ENCODE results near the gene FAM229A.
"Not testable (repeated sequence)": the region's sequence is repeated elsewhere in the genome, so short reads cannot be mapped to it uniquely, and the experiment has no call there.

FAM229A gene

DNA sequence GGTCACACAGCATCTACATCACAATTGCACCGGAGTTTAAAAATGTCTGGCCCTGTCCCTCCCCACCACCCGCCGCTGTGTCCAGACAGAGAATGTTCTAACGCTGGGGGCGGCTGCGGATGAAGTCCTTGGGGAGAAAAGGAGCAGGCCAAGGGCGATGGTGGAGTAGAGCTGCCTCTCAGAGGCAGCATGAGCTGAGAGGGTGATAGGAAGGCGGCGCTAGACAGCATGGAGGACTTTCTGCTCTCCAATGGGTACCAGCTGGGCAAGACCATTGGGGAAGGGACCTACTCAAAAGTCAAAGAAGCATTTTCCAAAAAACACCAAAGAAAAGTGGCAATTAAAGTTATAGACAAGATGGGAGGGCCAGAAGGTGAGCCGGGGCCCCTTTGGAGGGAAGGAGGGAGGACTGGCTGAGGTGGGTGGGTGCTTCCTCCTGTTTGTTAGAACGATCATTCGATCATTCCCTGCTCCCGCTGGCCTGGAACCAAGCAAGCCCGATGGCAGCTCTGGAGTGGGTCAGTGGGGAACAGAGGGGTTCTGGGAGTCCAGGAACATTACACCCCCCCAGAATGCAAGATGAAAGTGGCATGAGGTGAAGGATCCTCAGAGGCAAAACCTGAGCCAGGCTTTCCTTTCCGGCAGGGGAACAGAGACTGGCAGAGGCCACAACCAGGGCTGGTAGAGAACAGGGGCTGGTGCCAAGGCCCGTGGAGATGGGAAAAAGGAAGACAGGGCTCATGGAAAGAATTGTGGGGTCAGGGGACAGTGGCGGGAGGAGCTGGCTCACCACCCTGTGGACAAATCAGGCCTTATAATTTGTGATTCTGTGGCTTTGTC lies at the start of gene FAM229A, which contains the start of gene TSSK3:
Gene FAM229A, minus strand, starts transcription at position 12 of the 840 bp plus-strand sequence. CDS start 394 bp downstream, outside the sequence.
Gene TSSK3, plus strand, starts transcription at position 66 of the 840 bp plus-strand sequence. Its CDS starts 163 bp downstream, at position 229.
- DNase-seq (ENCODE audit: low spot score), result no peak

DNA sequence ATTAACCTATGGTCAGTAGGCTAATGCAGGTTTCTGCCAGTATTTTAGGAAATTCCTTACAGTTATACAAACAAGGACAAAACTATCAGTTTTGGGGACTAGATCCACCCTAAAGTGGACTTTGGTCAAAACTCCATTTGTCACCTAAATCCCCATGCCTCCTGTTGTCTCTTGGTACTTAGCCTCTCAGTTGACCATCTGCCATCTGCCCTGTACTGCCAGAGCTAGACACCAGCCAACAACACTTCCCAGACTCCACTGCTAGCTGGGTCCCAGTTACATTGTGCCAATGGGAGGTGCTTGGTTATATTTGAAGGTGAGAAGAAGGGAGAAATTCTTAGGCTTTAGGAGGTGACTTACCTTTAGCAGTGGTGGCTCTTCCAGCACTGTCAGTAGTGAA lies 49.0 kb upstream of the FAM229A start:
- no peak for DNase-seq (ENCODE audit: low spot score)

DNA sequence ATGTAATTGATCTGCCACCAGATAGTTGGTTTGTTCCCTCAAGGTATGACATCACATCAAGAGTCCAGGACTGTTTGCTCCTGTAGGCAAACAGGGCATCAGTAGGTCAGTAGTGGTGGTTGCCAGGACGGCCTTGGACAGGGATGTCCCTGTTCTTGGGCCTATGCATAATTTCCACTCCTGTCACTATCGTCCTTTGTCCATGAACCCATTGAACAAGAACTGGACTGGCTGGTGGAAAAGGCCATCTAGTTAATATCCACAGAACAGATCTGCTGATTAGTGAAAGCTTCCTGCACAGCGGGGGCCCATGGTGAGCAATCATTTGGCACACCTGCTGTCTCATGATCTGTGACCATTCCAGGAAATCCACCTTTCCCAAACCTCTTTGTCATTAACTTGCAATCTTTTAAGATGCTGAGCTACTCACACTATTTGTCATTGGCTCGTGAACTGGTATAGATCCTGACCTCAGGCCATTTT lies 44.4 kb upstream of the FAM229A start:
- no peak for DNase-seq (ENCODE audit: low spot score)

DNA sequence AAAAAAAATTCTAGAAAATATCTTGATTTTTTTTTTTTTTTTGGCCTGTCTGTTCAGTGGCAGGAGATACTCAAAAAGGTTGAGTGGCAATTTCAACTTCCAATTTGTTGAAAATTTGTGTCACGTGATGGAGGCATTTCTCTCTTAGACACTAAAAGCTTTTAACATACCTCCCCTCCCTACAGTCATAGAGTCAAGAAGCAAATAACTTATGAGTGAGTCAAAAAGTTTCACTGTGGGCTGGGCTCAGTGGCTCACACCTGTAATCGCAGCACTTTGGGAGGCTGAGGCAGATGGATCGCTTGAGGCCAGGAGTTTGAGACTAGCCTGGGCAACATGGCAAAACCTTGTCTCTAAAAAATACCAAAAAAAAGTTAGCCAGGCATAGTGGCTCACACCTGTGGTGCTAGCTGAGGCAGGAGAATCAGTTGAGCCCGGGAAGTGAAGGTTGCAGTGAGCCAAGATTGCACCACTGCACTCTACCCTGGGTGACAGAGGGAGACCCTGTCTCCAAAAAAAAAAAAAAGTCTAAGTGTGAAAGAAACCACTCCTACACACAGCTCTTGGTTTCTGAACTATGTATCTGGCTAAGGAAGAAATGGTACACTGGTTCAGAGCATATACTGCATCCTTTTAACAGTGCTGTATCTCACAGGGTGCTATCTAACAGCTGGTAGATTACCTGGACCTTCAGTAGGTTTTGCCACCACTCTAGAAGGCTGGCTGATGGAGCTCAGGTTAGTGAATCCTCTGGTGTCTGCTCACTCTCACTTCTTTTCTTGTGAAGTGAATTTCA lies 43.6 kb upstream of the FAM229A start:
- DNase-seq (ENCODE audit: low spot score), result no peak

- DNase-seq (ENCODE audit: low spot score), result no peak
Observed at GRCh38 chr1:32404946-32405345, 42.7 kb upstream of the FAM229A start.

- peak; percentile 89 for DNase-seq (ENCODE audit: low spot score)
Observed at GRCh38 chr1:32400876-32401631, 38.8 kb upstream of the FAM229A start.

DNA sequence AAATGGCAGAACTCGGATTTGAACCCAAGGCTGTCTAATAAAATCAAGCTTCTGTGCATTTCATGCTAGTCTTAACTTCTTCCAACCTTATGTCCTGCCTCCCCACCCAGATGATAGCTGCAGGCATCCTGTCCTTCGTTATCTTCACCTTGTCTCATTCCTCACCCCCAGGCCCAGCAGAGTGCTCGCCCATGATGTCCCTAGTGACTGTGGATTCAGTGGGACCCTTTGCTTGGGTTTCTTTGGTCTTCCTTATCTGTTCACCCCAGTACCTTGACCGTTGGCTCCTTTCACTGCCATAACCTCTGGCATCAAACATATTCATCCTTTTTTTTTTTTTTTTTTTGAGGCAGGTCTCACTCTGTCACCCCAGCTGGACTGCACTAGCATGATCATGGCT lies 37.6 kb upstream of the FAM229A start:
- DNase-seq (ENCODE audit: low spot score), result no peak

DNA sequence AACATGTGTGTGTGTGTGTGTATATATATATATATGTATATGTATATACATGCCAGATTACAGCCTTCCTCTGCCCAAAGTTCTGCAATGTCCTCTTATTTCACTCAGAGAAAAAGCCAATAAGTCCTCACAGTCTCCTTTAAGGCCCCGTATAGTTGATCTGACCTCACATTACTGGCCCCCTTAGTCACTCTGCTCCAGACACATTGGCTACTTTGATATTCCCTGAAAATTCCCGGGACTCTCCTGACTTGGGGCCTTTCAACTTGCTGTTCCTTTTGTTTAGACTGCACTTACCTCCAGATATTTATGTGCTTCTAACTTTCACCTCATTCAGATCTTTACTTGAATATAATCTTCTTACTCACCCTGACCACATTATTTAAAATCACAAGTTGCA lies 36.1 kb upstream of the FAM229A start:
- DNase-seq (ENCODE audit: low spot score), result peak; percentile 30

GRCh38 chr1:32396524-32396923 lies 34.2 kb upstream of the FAM229A start:
- DNase-seq (ENCODE audit: low spot score), result not testable (repeated sequence)

DNA sequence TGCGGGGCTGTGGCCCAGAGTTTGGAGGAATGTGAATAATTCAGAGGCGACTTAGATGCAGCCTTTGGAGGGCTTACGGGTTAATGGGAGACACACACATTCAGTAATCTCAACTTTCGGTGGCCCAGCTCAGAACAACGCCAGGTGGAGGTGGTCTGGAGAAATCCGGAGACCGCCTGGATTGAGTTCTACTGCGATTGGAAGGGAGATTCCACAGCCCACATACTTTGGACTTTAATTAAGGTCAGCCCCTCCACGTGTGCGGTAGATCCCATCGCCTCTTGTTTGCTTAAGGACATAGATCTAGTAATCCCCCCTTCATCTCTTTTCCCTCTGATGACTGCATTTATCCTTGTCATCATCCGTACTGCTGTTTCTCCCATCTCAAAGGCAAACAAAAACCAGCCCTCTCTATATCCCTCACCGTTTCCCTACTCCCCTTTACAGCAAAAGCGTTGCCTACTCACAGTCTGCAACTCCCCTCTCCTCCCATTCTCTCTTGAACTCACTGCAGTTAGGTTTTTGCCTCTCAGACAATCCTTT lies 32.7 kb upstream of the FAM229A start:
- no peak for DNase-seq (ENCODE audit: low spot score)

DNA sequence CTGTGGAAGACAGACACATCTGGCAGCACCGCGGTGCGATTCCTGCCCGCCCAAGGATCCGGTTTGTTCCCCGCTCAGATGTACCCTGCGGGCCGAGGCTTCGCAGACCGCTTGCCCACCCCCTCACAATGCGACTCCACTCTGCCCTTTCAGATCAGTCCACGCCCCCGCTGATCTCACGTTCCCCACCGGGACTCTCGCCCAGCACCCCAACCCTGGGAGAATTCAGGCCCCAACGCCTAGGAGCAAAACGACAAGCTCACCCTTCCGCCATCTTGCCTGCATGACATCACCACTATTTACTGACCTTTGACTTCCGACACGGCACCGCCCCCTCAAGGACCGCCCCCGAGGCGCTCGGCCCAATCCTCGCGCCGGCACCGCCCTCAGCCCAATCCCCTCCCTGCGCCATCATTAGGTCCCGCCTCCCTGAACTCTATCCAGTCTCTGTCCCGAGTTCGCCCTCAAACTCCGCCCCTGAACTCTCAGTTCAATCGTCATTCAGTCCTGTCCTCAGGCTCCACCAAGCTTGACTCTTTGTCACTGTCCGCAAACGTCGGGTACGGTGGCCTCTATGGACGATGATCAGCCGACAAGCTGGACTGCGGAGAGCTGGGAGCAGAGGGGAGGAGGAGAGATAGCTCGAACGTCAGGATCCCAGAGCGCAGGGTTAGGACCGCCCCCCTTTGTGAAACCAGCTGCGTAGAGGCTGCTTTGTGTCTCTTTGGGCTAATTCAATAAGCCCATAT lies 32.0 kb upstream of the FAM229A start, which contains the start of gene BSDC1:
Gene BSDC1, minus strand, starts transcription at position 301 of the 749 bp plus-strand sequence. Its CDS starts 27 bp downstream, at position 274.
- DNase-seq (ENCODE audit: low spot score), result peak; percentile 97

GRCh38 chr1:32393832-32394140 lies 31.5 kb upstream of the FAM229A start:
- peak; percentile 36 for DNase-seq (ENCODE audit: low spot score)

DNA sequence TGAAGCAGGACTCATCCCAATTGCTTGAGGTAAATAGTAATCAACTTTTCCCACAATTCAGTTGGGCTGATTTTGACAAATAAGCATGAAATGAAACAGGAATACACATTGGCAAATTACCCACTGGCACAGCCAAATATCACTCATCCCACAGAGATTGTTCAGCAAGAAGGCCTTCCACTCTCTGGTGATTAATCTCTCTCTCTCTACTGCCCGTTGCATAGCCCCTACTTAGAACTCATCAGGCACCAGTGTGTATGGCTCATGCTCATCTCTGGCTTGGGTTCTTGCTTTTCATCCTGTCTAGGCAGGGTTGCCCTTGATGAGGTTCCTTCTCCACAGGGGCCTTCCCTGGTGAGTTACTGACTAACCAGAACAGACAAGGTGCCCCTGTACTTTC lies 30.9 kb upstream of the FAM229A start:
- DNase-seq (ENCODE audit: low spot score), result peak; percentile 22

DNA sequence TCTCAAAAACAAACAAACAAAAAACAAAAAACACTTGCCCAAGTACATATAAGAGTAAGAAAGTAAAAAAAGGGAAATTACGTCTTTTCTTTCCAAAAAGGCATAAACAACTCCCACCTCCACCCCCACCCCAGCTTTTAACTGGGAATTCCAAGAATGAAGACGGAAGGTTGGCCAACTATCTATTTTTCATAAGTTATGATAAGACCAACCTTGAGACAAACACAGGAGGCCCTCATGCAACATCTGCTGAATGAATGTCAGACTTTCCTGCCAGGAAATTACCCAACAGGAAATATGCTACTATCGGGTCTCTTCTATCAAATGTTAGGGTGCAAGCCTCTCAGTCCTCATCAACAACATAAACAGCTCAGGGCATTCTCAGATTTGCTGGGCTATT lies 30.0 kb upstream of the FAM229A start:
- no peak for DNase-seq (ENCODE audit: low spot score)

GRCh38 chr1:32390904-32391870 lies 28.9 kb upstream of the FAM229A start:
- DNase-seq (ENCODE audit: low spot score), result no peak

- no peak for DNase-seq (ENCODE audit: low spot score)
Observed at GRCh38 chr1:32388641-32389040, 26.4 kb upstream of the FAM229A start.

DNA sequence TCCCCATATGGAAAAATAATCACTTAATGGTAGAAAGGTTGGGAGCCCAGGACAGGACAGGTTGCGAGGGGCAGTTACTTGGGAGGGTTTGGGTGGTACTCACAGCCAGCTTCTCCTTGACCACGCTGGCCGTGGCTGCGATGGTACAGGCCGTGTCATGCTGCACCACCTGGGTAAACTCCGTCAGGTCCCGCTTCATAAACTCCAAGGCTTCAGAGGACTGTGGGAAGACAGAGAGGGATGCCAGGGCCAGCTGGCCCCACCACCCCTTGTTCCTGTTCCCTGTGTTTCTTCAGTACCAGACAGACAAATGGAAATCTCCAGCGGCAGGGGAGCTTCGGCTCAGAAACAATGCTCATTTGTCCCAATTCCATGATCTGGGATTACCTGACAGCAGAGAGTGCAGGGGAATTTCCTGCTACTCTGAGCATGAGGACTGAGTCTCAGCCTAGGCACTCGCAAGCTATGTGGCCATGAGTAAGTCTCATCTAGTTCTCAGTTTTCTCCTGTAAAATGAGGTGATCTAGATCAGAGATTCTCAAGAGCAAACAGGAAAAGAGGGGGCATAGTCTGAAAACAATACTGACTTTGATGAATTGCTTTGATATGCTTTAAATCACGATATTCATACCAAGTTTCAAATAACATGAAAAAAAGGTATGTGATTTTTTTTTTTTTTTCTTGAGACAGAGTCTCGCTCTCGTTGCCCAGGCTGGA lies 24.5 kb upstream of the FAM229A start:
- no peak for DNase-seq (ENCODE audit: low spot score)

GRCh38 chr1:32380057-32380456 lies 17.8 kb upstream of the FAM229A start:
- no peak for DNase-seq (ENCODE audit: low spot score)

DNA sequence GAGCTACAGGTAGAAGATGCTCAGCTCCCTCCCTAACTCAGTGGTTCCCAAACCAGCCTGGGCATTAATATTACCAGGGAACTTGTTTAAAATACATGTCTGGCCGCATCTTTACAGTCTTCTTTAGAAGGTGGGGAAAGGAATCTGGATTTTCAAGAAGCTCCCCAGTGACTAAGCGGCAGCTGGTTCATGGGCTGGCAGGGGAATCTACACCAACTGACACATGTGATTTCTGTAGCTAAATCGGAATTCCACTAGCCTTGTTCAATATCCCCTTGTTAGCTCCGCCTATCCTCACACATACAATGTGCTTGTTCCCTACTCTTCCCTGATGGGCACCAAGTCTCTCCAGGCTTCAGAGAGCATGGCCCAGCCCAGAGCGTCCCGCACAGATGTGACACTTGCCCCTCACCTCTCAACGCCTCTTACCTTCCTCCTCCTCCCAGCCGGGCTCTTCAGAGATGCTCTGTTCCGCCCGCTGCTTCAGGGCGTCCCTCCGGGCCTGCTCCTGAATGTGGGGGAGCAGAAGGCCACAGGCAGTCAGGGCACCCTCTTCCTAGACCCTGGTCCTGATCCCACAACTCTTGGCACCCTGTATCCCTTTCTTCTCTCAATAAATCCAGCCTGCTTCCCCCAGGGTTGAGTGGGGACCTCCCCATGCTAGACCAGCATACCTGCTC lies 15.4 kb upstream of the FAM229A start:
- no peak for DNase-seq (ENCODE audit: low spot score)
